RWPE2 (cell line): ENCODE results near the gene ADSS1.
A peak's percentile ranks its signal among the peaks of the same experiment; 100 is the strongest.

Source experiments
- ATAC-seq: fragments of 200-7000 bp; cut with Tn5 transposase; 3 replicates; pipeline ENCODE4 v1.9.1; 2021; ENCODE audit warnings: low read depth
- DNase-seq: peaks from one replicate; pipeline ENCODE4 v3.0.0-alpha.2; 2020; ENCODE audit warnings: low spot score
- H3K27ac ChIP-seq: fragments of 450-650 bp; 2 replicates; pipeline ENCODE4 v1.5.1; 2017; ENCODE audit warnings: mild to moderate bottlenecking; ENCODE audit not compliant: poor library complexity, severe bottlenecking
- H3K27me3 ChIP-seq: fragments of 250-450 bp; sonication (Bioruptor Pico); 2 replicates; pipeline ENCODE4 v1.5.1; 2021; ENCODE audit warnings: mild to moderate bottlenecking, moderate library complexity; ENCODE audit not compliant: insufficient read depth, poor library complexity, severe bottlenecking
- H3K36me3 ChIP-seq: fragments of 250-450 bp; sonication (Bioruptor Pico); 2 replicates; pipeline ENCODE4 v1.5.1; 2020; ENCODE audit warnings: low read depth, mild to moderate bottlenecking, moderate library complexity
- H3K4me1 ChIP-seq: fragments of 250-450 bp; sonication (Bioruptor Pico); 2 replicates; pipeline ENCODE4 v1.5.1; 2021; ENCODE audit warnings: mild to moderate bottlenecking, moderate library complexity; ENCODE audit not compliant: insufficient read depth, poor library complexity, severe bottlenecking
- H3K4me3 ChIP-seq: fragments of 250-450 bp; sonication (Bioruptor Pico); 2 replicates; pipeline ENCODE4 v1.5.1; 2021; ENCODE audit warnings: mild to moderate bottlenecking, moderate library complexity; ENCODE audit not compliant: severe bottlenecking
- H3K9me3 ChIP-seq: fragments of 250-450 bp; sonication (Bioruptor Pico); 2 replicates; pipeline ENCODE4 v1.5.1; 2021; ENCODE audit warnings: mild to moderate bottlenecking, moderate library complexity; ENCODE audit not compliant: severe bottlenecking
- CTCF ChIP-seq: fragments of 450-650 bp; IDR thresholded peaks from one replicate; pipeline ENCODE4 v1.5.1; 2017; ENCODE audit warnings: mild to moderate bottlenecking, moderate library complexity; ENCODE audit not compliant: poor library complexity, severe bottlenecking

Gene ADSS1

DNA sequence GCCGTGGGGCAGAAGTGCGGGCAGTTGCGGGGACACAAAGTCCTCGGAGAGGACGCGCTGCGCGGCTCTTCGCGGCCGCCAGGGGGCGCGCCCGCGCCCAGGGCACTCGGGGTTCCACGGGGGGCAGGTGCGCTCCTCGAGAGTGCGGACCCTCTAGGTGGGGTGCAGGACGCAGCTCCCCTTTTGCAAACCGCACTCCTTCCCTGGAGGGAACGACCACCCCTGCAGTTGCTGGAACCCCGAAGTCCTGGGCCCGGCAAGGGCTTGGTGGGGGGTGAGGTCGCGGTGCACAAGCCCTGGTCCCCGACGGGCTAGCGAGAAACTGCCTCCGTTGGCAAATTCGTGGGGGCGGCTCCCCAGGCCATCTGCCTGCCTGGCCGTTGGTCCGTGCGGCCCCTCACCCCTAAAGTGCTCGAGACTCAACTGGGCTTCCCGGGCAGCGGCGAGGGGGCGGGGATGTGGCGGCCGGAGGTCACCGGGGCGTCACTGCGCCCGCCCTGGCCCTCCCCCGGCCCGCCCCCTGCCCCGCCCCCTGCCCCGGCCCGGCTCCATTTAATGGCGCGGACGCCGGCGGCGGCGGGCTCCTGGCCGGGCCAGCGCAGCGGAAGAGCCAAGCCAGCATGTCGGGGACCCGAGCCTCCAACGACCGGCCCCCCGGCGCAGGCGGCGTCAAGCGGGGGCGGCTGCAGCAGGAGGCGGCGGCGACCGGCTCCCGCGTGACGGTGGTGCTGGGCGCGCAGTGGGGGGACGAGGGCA is at the start of gene ADSS1:
Gene ADSS1 (plus strand): TSS at position 579 of the 756 bp plus-strand sequence. CDS start 42 bp downstream, at position 621.
- ATAC-seq (peak; percentile 50), DNase-seq (no peak)
- peak; percentile 100 for TF ChIP-seq CTCF
- Histone ChIP-seq H3K27me3 (no peaks in the 10 kb centered on the region), H3K4me3 (peak within 1 kb of the TSS; percentile 76), H3K36me3 (peaks cover 13% of the 10 kb centered on the region), H3K4me1 (no peaks in the 10 kb centered on the region), H3K27ac (peak within 1 kb of the TSS; percentile 47), H3K9me3 (no peaks in the 10 kb centered on the region)

- no peaks in the 10 kb centered on the region for H3K9me3 ChIP-seq
- H3K4me1 ChIP-seq = peaks cover 18% of the 10 kb centered on the region
- H3K36me3 ChIP-seq = no peaks in the 10 kb centered on the region
- H3K4me3 ChIP-seq = no peak overlapping the region
- H3K27me3 ChIP-seq = no peaks in the 10 kb centered on the region
- no peak overlapping the region for H3K27ac ChIP-seq
- TF ChIP-seq CTCF = no peak
- DNase-seq (no peak), ATAC-seq (no peak)
Observed at GRCh38 chr14:104675447-104675846, 48.6 kb upstream of the ADSS1 start.

DNA sequence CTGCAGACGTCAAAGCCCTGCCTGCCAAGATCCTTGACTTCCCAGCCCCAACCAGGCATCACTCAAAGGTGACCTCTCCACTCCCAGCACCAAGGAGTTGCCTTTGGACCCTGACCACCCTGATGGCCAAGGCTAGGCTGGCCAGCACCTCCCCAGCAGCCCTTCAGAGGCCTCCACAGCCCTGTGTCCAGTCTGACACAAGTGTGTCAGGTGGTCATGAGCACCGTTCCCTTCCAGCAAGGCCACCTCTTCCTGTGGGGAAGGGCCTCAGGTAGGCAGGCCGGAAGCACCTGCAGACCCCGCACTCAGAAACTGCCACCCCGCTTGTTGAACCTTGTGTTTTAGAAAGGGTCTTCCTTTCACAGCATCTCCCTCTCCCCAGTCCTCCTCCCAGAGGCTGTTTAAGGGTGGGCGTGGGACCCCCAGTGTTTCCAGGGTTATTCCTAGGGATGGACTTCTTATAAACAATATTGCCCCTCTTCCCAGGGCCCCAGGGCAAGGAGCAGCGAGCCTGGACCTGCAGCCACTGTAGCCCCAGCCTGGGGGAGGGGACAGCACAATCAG is 47.8 kb upstream of the ADSS1 start:
- Histone ChIP-seq H3K27ac (no peak overlapping the region), H3K4me3 (no peak overlapping the region), H3K9me3 (no peaks in the 10 kb centered on the region), H3K27me3 (no peaks in the 10 kb centered on the region), H3K4me1 (peaks cover 26% of the 10 kb centered on the region), H3K36me3 (no peaks in the 10 kb centered on the region)
- no peak for ATAC-seq
- no peak for DNase-seq
- TF ChIP-seq CTCF = no peak

DNA sequence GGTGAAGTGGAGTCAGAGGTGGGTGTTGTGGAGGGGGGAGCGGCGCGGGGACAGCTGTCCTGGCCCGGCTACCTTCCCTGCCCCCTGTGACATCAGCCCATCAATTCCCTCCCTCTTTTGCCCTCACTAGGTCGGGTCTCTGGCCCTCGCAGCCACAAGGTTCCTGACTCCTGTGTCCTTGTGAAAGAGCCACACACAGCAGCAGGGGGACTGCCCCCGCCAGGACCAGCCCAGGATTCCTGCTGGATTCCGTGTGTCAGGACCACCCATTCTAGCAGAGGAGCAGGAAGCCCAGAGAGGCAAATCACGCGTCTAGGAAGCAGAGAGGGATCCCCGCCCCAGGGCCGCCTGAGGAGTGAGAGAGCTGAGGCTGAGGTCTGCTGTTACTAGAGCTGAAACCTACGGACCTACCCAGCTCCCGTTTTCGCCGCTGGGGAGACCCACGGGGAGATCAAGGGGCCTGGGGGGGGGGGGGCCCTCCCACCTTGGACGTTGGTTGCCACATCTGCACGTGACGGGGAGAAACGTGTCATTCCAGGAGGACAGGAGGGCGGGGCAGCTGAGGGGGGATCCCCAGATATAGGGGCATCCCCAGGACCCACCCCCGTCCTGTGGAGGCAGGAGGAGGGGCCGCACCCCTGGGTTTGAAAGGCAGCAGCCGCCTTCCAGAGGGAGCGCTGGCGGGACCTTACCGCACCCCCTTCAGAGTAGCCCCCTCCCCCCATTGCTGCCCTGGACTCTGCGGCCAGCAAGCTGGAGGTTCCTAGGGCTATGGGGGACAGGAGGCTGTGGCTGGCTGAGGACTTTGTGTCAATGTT is 47.1 kb upstream of the ADSS1 start:
- Histone ChIP-seq H3K4me1 (peaks cover 33% of the 10 kb centered on the region), H3K27me3 (no peaks in the 10 kb centered on the region)

More for the DNA sequence above, 47.1 kb upstream of the ADSS1 start:
- ATAC-seq (no peak), DNase-seq (no peak)
- no peak overlapping the region for H3K4me3 ChIP-seq
- no peaks in the 10 kb centered on the region for H3K9me3 ChIP-seq
- H3K36me3 ChIP-seq = no peaks in the 10 kb centered on the region
- H3K27ac ChIP-seq = peak overlapping the region; percentile 97
- no peak for TF ChIP-seq CTCF
